NCI-H2081 (cell line): Measurements from ENCODE around the gene ABCC10.
"Not testable (repeated sequence)": the region's sequence is repeated elsewhere in the genome, so short reads cannot be mapped to it uniquely, and the experiment has no call there.

Experiments used
- DNase-seq, 2 experiments: peaks; one replicate each; lab custom pipeline; 2025; lab: John Stamatoyannopoulos, UW

ABCC10 gene

GRCh38 chr6:43498291-43498690 lies 71.0 kb downstream of the ABCC10 start:
- not testable (repeated sequence) for DNase-seq

DNA sequence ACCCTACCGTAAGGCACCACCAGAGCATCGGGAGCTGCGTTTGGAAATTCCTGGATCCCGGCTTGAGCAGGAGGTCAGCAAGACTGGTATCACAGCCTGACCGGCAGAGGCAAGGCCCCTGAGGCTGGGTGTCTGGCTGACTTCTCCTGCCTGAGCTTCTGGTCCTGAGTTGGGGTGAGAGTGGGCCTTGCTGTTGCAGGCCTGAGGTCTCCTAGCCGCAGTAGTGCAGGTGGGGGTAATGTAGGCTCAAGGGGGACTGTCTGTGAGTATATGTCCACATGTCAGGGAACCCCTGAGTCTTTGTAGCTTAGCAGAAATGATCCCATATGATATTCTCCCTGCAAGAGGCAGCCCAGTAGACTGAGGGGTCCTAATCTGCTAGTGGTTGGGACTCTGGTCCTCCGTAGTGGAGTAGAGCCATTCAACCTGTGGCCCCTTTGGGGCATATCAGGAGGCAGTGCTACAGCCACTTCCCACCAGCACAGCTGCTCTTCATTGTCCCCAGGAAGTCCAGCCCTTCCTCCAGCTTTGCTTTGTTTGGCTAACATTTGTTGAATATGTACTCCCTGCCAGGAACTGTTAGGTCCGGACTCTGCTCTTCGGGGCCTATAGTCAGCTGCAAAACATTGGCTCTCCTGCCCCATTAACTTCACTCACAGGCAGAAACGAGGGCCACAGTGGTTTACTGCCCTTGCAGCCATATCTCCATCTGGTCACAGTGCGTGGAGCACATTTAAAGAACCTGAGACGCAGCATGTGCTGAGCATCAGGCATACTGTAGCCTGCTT lies 71.9 kb downstream of the ABCC10 start:
- DNase-seq: peak; percentile 31 to 77
